Measurements from ENCODE around the gene ROR1.

ROR1 gene

DNA sequence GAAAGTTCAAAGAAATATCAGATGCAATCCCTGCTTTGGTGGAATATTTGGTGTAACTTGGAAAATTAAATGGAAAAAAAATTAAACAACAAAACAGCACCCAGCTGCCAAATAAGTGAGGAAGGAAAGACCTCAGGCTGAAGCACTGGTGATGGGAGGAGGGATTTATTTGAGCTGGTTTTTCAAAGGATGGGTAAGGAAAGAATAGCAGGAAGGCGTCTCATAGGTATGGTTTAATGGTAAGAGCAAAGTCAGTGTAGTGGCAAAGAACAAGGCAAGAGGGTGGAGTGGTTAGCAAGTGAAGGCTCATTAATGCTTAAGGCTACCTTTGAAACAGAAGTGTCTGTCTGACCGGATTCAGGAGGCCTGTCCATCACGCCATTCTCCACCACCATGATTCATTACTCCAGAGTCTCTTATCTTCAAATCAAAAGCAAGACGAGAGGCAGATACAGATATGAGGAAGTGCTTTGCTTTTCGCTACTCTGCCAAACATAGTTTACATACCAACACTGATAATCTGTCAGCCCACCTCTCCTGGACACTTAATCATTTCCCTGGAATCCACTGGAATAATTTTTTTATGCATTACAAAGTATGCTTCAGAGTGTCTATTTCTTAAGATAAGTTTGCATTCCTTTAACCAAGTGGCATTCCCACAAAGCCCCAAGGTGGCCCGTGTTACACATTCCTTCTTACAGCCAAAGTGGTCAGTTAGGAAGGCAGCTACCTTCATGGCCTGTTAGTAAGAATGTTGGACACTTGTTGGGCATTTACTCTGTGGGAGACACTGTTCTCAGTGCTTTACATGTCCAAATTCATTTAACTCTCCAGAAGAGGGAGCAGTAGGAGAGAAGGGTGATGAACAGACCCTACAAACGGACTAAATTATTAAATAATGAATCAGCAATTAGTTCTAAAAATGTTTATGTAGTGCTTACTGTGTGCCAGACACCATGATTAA lies 146.6 kb downstream of the ROR1 start:
- TF ChIP-seq JUND (IDR thresholded peaks at IDR 0.05; ENCODE audit: low read depth): no peak
- DNase-seq (ENCODE audit: low read depth in 1 of 2, low spot score in 1 of 2): no peak
- in situ Hi-C loops (cut with HindIII; ENCODE audit: low pct_unique_long_range_greater_than_20kb, low sequenced_read_pairs): no loop called here

DNA sequence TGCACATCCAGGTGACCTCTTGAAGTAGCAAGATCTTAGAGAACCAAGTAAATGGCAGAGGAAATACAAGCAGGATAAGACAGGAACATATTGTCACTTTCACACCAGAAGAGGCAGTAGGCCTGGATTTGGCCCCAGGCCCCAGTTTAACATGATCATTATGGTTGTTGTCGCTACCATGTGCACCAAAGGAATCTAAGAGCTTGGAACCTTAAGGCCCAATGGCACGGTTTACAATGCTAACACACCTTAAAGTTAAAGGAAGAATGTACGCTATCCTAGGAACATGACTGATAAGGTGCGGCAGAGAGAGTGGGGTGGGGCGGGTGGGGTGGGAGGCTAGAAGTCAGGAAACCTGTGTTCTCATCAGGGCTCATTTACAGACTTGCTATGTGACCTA lies 147.5 kb downstream of the ROR1 start:
- TF ChIP-seq JUND (IDR thresholded peaks at IDR 0.05; ENCODE audit: low read depth): no peak
- DNase-seq (ENCODE audit: low read depth in 1 of 2, low spot score in 1 of 2): no peak
- in situ Hi-C loops (cut with HindIII; ENCODE audit: low pct_unique_long_range_greater_than_20kb, low sequenced_read_pairs): no loop called here

DNA sequence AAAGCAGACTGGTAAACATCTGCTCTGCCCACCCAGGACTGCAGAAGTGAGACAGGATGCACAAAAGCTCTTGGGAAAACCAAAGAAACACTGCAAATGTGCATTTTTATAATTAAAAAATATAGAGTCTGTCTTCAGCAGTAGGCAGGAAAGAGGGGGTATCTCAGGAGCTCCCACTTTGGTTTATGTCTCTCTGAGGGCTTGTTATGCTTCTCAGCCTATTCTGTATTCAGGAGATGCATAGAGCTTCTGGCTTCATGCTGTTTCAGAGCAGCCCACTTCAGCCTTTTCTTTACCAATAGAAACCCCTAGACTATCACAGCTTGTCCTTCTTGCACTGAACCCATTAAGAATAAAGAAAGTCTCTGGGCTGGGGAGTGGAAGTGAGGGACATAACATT lies 148.0 kb downstream of the ROR1 start:
- in situ Hi-C loops (cut with HindIII; ENCODE audit: low pct_unique_long_range_greater_than_20kb, low sequenced_read_pairs): no loop called here

DNA sequence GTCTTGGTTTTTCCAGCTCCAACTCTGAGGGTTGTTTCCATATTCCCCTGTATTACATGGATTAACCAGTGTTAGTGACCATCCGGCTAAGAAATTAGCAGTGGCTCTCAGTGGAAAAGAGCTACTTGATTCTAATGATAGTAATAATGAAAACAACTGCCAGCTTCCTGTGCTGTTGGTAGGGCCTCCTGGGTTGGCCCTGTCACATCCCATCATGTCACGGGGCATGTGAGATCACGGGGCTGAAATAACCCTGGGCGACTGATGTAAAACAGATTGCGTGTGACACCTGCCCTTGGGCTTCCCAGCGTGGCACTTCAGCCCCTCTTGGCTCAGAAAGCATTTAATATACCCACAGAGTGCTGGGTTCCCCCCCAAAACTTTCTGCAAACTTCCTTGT lies 149.0 kb downstream of the ROR1 start:
- in situ Hi-C loops (cut with HindIII; ENCODE audit: low pct_unique_long_range_greater_than_20kb, low sequenced_read_pairs): no loop called here
- no peak for TF ChIP-seq JUND (IDR thresholded peaks at IDR 0.05; ENCODE audit: low read depth)
- DNase-seq (ENCODE audit: low read depth in 1 of 2, low spot score in 1 of 2): no peak

More for the DNA sequence above, 148.0 kb downstream of the ROR1 start:
- DNase-seq (ENCODE audit: low read depth in 1 of 2, low spot score in 1 of 2): no peak
- no peak for TF ChIP-seq JUND (IDR thresholded peaks at IDR 0.05; ENCODE audit: low read depth)

DNA sequence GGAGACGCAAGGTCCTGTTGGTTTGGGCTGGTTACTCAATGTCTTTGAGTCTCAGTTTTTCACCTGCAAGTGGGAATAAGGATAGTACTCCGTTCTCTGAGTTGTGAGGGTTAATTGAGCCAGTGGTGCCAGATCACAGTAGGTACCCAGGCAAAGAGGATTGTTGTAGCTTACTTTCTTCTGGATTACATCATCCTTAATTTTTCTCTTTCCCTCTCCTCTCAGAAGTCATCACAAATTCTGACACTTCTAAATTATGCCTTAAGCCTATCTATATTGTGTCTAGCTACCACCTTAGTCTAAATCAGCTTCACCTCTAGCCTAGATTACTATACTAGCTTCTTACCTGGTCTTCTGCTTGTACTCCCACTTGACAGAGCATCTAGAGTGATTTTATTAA lies 149.5 kb downstream of the ROR1 start:
- no peak for TF ChIP-seq JUND (IDR thresholded peaks at IDR 0.05; ENCODE audit: low read depth)
- in situ Hi-C loops (cut with HindIII; ENCODE audit: low pct_unique_long_range_greater_than_20kb, low sequenced_read_pairs): no loop called here
- DNase-seq (ENCODE audit: low read depth in 1 of 2, low spot score in 1 of 2): no peak

DNA sequence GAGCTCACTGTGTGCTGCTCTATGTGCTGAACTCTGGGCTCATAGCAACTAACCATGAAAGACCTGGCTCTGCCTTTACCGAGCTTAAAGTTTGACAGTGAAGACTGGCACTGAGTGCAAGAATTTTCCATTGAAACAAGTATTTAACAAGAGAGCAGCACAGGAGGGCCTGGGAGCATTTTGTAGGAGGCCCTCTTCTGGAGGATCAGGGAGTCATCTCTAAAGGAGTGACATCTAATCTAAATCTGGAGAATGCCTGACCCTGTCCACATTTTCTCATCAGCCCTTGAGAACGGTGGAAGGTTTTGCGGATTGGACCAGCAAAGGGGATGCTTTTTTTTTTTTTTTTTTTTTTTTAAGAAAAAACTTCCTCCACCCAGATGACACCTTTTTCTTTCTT lies 150.8 kb downstream of the ROR1 start:
- TF ChIP-seq JUND (IDR thresholded peaks at IDR 0.05; ENCODE audit: low read depth): no peak
- DNase-seq (ENCODE audit: low read depth in 1 of 2, low spot score in 1 of 2): no peak
- in situ Hi-C loops (cut with HindIII; ENCODE audit: low pct_unique_long_range_greater_than_20kb, low sequenced_read_pairs): no loop called here

DNA sequence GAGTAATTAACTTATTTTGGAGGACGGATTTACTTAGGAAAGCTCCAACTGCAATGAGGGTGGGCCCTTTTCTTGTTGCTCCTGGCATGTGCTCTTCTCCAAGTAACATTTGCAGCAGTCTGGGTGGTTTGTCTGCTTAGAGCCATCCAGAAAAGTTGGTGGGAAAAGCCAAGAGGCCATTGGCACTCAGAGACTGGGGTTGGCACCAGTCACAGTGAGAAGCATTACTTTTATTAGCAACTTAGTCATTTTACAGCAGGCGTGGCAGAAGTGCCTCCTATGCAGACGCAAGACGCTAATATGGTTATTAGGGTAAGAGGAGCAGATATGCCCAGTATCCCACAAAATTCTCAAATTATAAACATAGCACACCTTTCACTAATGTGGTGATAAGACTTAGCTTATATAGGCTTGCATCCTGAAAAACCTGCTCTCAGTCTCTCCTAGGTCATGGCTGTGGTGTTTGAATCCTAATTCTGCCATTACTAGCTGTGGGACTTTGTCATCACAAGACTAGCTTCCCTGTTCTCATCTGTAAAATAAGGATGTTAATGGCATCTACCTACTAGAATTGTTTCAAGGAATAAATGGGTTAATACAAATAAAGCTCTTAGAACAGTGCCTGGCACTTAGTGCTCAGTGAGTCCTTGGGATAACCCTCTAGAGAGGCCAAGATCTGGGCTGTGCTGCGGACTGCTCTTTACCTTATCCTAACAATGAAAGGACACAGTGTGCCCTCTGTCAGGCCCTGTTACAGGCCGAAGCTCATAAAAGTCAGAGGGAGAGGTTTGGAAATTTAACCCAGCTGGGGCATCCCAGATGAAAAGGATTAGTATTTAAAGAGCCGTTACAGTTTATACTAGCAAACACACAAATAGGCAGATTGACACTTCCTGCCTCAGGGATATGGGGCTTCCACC lies 154.6 kb downstream of the ROR1 start:
- in situ Hi-C loops (cut with HindIII; ENCODE audit: low pct_unique_long_range_greater_than_20kb, low sequenced_read_pairs): no loop called here
- no peak for DNase-seq (ENCODE audit: low read depth in 1 of 2, low spot score in 1 of 2)
- TF ChIP-seq JUND (IDR thresholded peaks at IDR 0.05; ENCODE audit: low read depth): no peak

DNA sequence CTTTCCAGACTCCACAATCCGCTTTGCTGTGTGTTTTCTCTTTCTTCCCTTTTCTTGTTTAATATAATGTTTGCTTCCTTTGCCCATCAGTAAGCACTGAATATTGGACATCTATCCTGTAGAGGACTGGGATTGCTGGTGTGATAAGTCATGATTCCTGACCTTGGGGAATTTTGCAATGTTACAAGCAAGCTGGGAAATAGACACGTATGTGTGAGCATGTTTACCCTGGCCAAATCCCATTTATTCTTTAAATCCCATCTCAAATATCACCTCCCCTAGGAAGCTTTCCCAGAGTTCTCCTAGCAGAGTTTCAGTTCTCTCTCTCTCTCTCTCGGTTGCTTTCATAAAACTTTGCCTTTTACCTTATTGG lies 155.3 kb downstream of the ROR1 start:
- no peak for DNase-seq (ENCODE audit: low read depth in 1 of 2, low spot score in 1 of 2)
- TF ChIP-seq JUND (IDR thresholded peaks at IDR 0.05; ENCODE audit: low read depth): no peak
- in situ Hi-C loops (cut with HindIII; ENCODE audit: low pct_unique_long_range_greater_than_20kb, low sequenced_read_pairs): no loop called here

DNA sequence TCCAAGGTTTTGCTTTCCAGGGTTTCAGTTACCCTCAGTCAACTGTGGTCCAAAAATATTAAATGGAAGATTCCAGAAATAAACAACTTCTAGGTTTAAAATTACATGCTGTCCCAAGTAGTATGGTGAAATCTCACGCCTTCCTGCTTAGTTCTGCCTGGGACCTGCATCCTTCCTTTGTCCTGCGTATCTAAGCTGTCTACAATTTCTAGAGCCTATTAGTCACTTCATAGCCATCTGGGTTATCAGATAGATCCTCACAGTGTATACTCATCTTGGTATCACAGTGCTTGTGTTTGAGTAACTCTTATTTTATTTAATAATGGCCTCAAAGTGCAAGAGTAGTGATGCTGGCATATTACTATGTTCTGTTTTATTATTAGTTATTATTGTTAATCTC lies 157.7 kb downstream of the ROR1 start:
- in situ Hi-C loops (cut with HindIII; ENCODE audit: low pct_unique_long_range_greater_than_20kb, low sequenced_read_pairs): no loop called here
- DNase-seq (ENCODE audit: low read depth in 1 of 2, low spot score in 1 of 2): no peak
- TF ChIP-seq JUND (IDR thresholded peaks at IDR 0.05; ENCODE audit: low read depth): no peak

DNA sequence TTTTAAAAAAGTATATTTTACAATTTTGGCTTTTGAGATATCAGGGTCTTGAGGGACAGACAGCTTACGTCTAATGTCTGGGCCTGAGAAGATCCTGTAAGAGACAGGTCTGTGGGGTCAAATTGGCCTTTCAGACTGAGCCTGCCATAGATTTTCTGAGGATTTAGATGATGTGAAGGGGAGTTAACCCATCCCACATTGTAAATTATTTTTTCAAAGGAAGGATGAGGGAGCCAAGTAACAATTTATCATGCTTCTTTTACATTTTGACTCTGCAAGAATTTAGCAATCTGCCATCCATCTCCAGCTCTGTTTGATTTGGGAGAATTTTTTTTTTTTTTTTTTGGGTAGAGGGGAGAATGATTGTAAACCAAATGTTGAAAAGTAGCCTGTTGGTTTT lies 160.9 kb downstream of the ROR1 start:
- DNase-seq (ENCODE audit: low read depth in 1 of 2, low spot score in 1 of 2): no peak
- no peak for TF ChIP-seq JUND (IDR thresholded peaks at IDR 0.05; ENCODE audit: low read depth)
- in situ Hi-C loops (cut with HindIII; ENCODE audit: low pct_unique_long_range_greater_than_20kb, low sequenced_read_pairs): no loop called here

DNA sequence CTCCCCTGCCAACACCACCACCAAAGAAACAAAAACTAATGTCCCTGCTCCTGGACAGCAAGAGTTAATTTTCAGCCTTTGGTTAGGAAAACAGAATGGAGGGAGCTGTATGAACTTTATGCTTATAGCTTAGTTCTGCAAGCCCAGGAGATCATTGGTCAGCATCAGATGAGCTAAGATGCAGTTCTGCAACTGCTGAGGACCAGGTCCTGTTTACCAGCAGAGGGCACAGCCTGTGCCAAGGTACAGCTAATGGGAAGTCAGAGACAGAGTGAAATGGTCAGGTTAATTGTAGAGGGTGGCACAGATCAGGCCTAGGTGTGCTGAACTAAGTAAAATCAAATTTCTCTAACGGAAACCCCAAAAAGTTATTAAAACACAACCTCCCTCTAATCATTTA lies 161.3 kb downstream of the ROR1 start:
- in situ Hi-C loops (cut with HindIII; ENCODE audit: low pct_unique_long_range_greater_than_20kb, low sequenced_read_pairs): no loop called here
- TF ChIP-seq JUND (IDR thresholded peaks at IDR 0.05; ENCODE audit: low read depth): no peak
- DNase-seq (ENCODE audit: low read depth in 1 of 2, low spot score in 1 of 2): peak; percentile 5 to 49

DNA sequence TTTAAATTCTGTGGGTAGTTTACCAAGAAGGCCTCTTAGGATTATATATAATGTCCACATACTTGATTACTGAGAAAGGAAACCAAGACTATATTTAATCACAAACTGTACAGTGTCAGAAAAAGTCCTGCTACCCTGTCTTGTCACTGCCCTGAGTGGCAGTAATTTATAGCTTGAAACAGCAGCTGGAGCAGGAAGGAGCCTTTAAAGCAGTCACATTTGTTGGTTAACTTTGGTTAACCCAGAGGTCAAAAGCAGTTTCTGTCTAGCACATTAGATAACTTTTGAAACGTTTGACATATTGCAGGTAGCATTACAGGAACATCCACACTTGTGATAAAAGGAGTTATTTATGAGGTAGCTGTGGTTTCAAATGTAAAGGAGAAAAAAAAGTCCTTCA lies 161.7 kb downstream of the ROR1 start:
- no peak for DNase-seq (ENCODE audit: low read depth in 1 of 2, low spot score in 1 of 2)
- no peak for TF ChIP-seq JUND (IDR thresholded peaks at IDR 0.05; ENCODE audit: low read depth)
- in situ Hi-C loops (cut with HindIII; ENCODE audit: low pct_unique_long_range_greater_than_20kb, low sequenced_read_pairs): no loop called here

DNA sequence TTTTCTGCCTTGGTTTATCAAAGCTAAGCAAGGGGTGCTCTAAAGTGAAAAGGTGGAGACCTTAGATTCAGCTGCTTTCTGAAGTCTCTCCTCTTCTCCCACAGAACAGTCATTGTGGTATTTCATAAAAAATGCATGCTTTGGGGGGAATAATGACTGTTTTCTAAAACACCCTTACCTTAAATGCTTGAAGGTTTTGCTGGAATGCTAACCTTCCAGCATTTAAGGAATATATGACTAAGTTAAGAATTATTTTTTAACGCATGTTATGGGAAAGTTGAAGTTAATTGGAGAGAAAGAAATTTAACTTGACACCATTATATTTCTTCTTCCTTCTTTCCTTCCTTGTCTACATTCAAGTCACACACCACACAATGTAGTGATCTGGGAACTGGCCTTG lies 162.5 kb downstream of the ROR1 start:
- DNase-seq (ENCODE audit: low read depth in 1 of 2, low spot score in 1 of 2): no peak
- in situ Hi-C loops (cut with HindIII; ENCODE audit: low pct_unique_long_range_greater_than_20kb, low sequenced_read_pairs): no loop called here

More for the DNA sequence above, 162.5 kb downstream of the ROR1 start:
- TF ChIP-seq JUND (IDR thresholded peaks at IDR 0.05; ENCODE audit: low read depth): no peak
